ENCODE measurements around the gene OTUD1. TPM values are rescaled to one million over a fixed set of nuclear protein-coding genes. Genes with fewer than 3 reads are reported as not detected.

Gene OTUD1
- total RNA-seq (2022; extraction: Qiagen RNA extraction): 2.7 to 4.2 TPM (median 3.4 TPM) in 5 replicates

DNA sequence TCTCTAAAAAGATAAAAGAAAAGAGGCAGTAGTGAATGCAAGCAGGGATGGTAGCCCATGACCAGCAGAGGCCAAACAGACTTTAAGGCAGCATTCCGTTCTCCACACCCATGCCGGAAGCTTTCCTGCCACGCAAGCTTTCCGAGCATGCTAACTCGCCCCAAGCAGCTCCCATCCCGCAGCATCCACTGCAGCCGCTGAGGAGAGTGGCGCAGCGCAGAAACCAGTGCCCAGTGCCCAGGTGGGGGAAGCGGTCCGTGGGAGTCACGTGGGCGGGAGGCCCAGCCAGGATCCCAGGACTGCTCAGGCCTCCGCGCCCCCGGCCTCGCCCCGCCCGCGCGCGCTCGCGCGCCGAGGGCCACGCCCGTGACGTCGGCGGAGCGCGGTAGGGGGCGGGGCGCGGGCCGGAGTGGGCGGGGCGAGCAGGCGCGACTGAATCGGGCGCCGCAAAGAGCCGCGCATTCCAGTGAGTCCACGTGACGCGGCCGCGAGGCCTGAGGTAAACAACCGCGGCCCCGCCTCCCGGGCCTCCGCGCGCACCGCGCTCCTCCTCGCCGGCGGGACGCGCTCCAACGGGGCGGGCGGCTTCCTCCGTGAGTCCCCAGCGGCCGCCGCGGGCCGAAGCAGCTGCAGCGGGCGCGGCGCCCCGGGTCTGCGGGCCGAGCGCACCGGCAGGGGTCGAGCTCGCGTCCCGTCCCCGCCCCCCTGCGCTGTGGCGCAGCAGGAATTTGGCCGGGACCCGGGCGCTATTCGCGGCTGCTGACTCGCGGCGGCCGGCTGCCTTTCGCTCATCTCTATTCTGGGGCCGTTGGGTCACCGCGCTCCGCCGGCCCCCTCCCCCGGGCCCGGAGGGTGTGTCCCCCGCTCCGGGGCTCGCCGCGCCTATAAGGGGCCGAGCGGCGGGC is at the start of gene OTUD1:
OTUD1 (plus strand) TSS at position 529 of the 905 bp plus-strand sequence. CDS start 383 bp downstream, outside the sequence.

Other genes starting within 250 kb of the OTUD1 start
- gene PTF1A, start 246.8 kb upstream of the OTUD1 start, total RNA-seq (2022; extraction: Qiagen RNA extraction): not detected in 5 replicates
- 0.06 to 0.13 TPM (median 0.13 TPM) in 3 of 5 replicates, not detected in the others for gene C10orf67, start 94.3 kb upstream of the OTUD1 start, total RNA-seq (2022; extraction: Qiagen RNA extraction)

Measured in A549 treated with Mapracorat at 1 μM for 4 hours (cell line).